SK-N-SH (cell line): ENCODE data around the gene SAMD4A.

Source experiments
- CHD2 ChIP-seq: fragments of 150-350 bp; IDR thresholded peaks from 2 replicates; pipeline ENCODE4 v1.6.1; 2018; ENCODE audit warnings: low read length; ENCODE audit not compliant: partially characterized antibody
- CTCF ChIP-seq: fragments of 200-600 bp; sonication (generic); IDR thresholded peaks from 2 replicates; pipeline ENCODE4 v1.6.1; 2017; ENCODE audit warnings: antibody characterized with exemption, mild to moderate bottlenecking, moderate library complexity
- EP300 ChIP-seq, 2 experiments: IDR thresholded peaks; 2 replicates each; pipeline versions ENCODE4 v1.4.0 to v1.6.1; 2012; ENCODE audit warnings: borderline replicate concordance in 1 of 2, low read depth in 1 of 2, low read length in 1 of 2
- EZH2phosphoT487 ChIP-seq: fragments of 200-600 bp; sonication (generic); IDR thresholded peaks from 2 replicates; pipeline ENCODE4 v1.6.1; 2017; ENCODE audit warnings: low read depth, mixed run types, mild to moderate bottlenecking, antibody characterized with exemption, moderate library complexity, borderline replicate concordance
- FOSL2 ChIP-seq: IDR thresholded peaks from 2 replicates; pipeline ENCODE4 v1.4.0; 2012; ENCODE audit warnings: low read depth, mild to moderate bottlenecking, moderate library complexity, borderline replicate concordance
- GABPA ChIP-seq: IDR thresholded peaks from 2 replicates; pipeline ENCODE4 v1.4.0; 2012; ENCODE audit warnings: low read depth, mild to moderate bottlenecking
- POLR2AphosphoS5 ChIP-seq: IDR thresholded peaks from 2 replicates; pipeline ENCODE4 v1.6.1; 2012; ENCODE audit warnings: low read depth, low read length
- REST ChIP-seq: IDR thresholded peaks from 2 replicates; pipeline ENCODE4 v1.6.1; 2012; ENCODE audit warnings: mild to moderate bottlenecking, low read depth, low read length, moderate library complexity
- SIN3A ChIP-seq: IDR thresholded peaks from 2 replicates; pipeline ENCODE4 v1.6.1; 2012; ENCODE audit warnings: low read depth, mild to moderate bottlenecking, low read length, moderate library complexity, borderline replicate concordance
- TCF12 ChIP-seq: IDR thresholded peaks from 2 replicates; pipeline ENCODE4 v1.4.0; 2012
- TF ChIP-seq, protein P1 (sequence below): fragments of 150-350 bp; IDR thresholded peaks from 2 replicates; pipeline ENCODE4 v1.6.1; 2017; ENCODE audit warnings: antibody characterized with exemption, low read length, low read depth, borderline replicate concordance
- TF ChIP-seq, protein P2 (sequence below): IDR thresholded peaks from 2 replicates; pipeline ENCODE4 v1.4.0; 2012; ENCODE audit warnings: low read depth

DNA sequence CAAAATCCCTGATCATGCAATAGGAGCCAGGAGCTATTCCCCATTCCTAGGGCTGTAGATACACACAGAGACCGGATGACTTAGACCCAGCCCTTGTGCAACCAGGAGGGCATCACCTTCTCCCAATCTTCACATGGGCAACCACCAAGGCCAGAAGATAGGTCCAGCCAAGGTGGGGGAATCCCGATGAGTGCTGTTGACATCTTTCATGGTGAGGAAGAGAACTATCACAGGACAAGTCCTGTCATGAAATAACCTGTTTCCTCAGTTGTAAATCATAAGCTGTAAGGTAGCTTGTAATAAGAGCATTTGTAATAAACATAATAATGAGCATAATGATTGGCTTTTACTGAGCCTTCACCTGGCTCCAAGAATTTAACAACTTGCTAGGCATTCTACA is 246.2 kb downstream of the SAMD4A start:
- TF ChIP-seq CTCF: no peak
- TF ChIP-seq GABPA: no peak
- no peak for TF ChIP-seq POLR2AphosphoS5
- TF ChIP-seq EZH2phosphoT487: no peak
- no peak for TF ChIP-seq SIN3A
- no peak for TF ChIP-seq TCF12
- TF ChIP-seq, protein P1, sequence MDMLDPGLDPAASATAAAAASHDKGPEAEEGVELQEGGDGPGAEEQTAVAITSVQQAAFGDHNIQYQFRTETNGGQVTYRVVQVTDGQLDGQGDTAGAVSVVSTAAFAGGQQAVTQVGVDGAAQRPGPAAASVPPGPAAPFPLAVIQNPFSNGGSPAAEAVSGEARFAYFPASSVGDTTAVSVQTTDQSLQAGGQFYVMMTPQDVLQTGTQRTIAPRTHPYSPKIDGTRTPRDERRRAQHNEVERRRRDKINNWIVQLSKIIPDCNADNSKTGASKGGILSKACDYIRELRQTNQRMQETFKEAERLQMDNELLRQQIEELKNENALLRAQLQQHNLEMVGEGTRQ: no peak
- TF ChIP-seq REST: no peak
- TF ChIP-seq, protein P2, sequence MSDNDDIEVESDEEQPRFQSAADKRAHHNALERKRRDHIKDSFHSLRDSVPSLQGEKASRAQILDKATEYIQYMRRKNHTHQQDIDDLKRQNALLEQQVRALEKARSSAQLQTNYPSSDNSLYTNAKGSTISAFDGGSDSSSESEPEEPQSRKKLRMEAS: no peak
- no peak for TF ChIP-seq CHD2
- TF ChIP-seq FOSL2: no peak
- TF ChIP-seq EP300 (IDR thresholded peaks at IDR 0.05; ENCODE audit: borderline replicate concordance in 1 of 2, low read depth in 1 of 2, low read length in 1 of 2): no peak
